ENCODE measurements around the gene ZBTB46.

The ZBTB46 gene

DNA sequence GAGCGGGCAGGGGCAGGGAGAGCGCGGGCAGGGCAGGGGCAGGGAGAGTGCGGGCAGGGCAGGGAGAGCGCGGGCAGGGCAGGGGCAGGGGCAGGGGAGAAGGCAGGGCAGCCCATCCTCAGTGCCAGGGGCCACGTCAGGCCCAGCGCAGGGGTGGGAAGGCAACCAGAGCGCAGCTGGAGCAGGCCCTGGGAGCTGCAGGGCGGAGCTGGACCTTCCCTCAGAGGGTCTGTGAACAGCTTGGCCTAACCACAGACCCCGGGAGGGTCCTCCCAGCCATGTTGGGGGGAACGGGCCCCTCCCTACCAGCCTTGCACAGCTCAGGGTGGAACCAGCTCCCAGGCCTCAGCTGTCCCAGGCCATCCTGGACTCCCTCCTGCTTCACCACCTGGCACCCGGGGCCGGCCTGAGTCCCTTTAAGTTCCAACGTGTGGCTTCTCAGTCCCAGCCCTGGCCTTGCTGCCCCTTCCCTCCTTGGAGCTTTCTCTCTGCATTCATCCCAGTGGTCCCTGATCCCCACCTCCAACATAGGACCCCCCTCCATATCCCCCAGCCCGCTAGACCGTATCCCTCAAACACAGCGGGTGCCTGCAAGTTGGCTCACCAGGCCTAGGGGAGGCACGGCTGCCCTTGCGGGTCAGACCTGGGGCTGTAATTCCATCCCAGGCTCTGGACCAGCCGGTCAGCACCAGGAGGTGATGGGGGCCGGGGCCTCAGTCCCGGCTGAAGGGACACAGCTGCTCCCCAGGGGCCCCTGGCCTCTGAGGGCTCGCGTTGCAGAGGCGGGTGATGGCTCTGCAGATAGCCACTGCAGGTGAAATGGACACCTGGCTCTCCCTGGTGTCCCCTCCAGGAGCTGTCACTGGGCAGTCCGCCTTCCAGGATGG, 5.6 kb upstream of the ZBTB46 start:
- no peak for DNase-seq

DNA sequence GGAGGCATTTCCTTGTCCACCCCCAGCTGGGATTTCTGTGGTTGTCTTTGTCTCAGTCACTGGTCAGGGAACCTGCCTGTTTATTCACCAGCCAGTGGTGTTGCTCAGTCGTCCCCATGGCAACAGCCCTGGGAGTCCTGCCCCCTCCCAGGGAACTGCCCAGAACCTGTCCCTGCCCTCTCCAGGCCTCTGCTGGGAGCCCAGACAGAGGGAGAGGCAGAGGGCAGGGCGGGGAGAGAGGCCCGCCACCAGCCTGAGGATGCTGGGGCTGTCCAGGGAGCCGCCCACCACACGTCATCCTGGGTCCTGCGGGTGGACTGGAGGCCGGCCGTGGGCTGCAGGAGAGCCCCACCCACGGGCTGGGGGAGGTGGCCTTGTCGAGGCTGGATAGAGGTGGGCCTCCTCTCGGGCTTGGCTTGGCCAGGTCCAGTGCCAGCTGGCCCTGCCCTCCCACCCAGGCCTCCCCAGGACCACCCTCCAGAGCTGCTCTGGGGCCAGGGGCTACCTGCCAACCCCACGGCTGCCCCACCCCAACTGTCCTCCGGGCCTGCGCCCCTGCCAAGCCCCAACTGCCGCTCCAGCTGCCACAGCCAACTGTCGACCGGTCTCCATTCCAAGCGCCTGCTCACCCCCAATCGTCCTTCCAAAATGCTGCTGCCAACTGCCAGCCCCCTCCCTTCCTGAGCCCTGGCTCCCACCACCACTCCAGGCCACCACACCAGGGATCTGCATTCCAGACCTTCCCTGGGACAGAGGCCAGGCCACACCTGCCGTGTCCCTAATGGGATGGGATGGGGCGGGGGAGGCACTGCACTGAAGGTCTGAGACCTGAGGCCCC, 4.2 kb upstream of the ZBTB46 start:
- DNase-seq = peak; percentile 80

DNA sequence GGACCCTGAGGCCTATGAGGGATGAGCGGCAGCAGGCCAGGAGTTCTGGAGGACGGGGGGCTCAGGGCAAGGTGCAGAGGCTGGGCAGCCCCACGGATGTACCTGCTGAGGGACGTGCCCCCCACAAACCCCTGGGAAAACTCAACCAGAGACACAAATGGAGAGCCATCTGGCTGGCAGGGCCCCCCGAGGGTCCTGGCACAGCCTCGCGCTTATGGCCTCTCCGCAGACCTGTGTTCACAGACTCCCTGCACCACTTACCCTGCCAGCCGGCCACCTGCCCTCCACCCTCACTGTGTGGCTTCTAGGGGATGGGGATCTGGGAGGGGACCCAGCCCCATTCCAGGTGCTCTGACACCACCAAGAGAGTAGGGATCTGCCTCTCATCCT, 3.4 kb upstream of the ZBTB46 start:
- no peak for DNase-seq

DNA sequence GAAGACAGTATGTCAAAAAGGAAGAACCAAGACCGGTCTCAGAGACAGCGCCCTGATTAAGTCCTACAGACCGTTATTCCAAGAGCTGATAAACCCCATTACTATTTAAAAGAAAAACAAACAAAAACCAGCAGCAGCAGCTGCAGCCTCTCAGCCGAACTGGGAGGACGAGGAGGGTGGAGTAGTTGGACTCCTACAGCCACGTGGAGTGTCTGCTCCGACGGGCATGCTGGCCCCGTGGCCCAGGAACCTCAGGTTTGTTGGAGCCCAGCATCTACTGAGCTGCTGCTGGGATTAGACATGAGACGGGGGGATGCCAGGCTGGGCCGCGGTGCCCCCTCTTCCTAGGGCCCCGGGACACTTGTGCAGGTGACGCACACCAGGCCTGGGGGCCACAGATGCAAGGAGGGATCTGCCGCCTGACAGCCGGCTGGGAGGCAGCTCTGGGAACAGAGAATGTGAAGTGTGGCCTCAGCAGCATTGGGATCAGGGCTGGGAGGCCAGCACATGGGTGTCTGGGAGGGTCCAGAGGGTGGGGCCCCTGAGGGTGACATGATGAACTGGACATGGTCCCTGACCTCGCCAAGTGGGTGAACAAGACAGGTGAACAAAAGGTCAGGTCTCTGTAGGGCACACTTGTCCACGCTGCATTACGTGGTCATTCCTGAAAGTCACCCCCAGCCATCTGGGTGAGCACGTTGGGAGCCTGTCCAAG, 2.9 kb upstream of the ZBTB46 start:
- no peak for DNase-seq

DNA sequence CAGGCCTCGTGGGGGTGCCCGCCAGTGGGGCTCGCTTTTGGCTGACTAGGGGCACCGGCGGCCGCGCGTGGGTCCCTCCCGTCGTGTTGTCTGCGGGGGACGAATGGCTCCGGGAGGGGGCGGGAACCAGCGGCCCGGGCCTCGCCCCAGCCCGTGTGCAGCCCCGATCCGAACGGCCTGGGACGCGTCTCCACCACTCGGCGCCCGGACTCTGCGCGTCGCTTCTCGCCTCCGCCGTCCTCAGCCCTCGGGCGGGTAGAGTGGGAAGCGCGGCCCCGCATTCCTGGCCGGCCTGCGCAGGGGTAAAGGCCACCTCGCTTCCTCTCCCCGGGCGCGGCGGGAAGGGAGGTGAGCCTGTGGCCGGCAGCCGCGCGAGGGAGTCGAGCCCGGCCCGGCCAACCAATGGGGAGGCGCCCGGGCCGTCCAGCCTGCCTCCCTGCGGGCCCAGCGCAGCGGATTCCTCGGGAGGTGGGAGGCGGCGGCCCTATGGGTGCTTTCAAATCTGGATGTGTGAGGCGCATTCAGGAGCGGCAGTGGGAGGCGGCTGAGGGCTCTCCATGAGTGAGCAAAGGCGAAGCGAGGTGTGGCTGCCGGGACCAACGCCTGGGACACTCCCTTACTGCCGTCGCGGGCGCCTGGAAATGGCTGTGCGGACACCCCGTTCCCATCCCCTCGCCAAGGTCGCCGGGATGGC, 1.1 kb upstream of the ZBTB46 start:
- DNase-seq = peak; percentile 66

DNA sequence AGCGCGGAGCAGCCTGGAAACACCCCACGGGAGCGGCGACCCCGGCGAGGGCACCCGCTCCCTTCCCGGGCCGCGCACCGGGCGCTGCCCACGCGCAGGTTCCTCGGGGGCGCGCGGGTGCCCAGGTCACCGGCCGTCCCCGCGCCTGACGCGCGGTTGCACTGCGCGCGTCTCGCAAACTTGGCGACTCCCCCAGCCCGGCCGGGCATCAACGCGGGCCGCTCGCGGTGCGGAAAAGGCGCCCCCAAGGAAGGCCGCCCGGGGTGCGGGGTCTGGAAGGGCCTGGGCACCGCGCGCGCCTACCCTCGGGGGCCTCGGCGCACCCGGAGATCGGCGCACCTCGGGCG, 555 bp upstream of the ZBTB46 start:
- DNase-seq = peak; percentile 66

DNA sequence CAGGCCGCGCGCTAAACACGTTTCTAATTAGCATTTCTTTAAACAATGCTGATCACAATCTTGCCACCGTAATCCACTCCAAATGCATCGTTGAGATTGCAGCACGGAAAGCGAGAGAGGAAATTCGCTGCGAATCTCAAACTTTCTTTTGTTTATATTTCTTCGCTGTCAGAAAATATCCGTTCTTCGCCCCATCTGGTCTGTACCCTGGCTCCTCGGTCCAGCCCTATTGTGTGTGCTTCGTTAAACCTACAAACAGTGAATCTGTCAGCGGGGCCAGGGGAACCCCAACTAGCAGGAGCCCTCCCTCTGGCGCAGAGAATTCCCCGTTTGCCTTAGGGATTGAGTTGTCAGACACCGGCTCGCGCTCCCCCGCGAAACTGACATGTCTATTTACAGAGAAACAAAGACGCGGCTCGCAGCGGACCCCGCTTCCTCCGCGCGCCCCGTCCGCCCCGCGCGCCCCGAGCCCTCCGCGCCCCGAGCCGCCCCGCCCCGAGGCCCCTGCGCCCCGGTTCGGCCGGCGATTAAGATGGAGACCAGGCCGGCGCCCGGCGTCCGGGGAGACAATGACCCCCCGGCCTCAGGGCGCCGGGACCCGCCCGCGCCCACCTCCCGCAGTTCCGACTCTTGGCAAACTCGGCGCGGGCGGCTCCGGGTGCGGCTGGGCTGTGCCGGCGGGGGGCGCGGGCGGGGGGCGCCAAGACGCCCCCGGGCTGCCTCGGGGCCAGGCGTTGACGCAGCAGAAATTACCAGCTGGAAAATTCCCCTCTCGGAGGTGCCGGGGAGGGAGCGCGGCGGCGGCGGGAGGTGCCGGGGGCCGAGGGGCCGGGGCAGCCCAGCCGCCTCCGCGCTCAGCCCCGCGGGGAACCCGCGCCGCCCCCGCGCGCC, 874 bp downstream of the ZBTB46 start:
- peak; percentile 63 for DNase-seq

DNA sequence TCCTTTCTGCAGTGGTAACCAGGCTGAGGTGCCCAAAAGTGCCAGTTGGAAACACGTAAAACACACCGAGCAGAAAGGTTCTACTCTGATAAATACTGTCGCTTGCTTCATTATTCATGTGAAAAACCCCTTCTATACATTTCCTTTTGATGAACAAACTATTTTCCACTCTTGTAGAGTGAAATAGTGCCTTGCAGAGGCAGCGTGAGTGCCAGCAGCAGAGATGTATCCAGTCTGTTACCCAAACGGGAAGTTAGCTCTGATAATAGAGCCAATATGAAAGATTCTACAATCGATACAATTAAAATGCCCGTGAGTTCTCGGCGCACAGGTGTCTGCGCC, 1.5 kb downstream of the ZBTB46 start:
- no peak for DNase-seq

DNA sequence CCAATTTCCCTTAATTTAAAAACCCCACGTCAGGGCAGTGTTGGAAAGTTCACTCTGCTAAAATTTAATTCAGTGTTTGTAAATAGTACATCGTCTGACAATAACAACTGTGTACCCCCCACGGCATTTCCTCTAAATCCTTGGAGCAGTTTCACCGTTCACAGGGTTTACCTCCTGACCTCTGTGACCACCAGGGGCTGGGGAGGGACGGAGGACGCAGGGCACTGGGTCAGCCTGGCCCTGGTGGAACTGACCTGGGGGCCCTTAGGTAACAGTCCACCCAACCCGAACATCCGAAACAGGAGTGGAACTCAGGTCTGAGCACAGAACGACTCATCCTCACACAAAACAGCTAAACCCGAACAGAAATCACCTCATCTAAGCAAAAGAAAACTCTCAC, 2.1 kb downstream of the ZBTB46 start:
- no peak for DNase-seq

DNA sequence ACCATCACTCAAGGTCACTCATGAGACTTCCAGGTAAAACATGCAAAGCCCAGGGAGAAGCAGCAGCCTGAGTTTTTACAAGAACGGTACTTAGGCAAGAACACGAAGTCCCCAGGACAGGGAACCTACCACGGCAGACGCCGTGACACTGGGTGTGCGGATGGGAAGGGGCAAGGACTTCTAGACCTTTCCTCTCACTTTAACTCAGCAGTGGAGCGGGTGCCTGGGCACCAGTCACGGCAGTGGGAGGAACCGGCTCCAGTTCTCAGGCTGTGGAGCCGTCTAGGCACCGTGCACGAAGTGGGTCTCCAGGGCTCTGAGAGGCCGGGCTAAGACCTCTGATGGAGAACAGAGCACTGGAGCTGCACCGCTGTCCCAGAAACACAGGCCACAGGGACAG, 2.5 kb downstream of the ZBTB46 start:
- no peak for DNase-seq

DNA sequence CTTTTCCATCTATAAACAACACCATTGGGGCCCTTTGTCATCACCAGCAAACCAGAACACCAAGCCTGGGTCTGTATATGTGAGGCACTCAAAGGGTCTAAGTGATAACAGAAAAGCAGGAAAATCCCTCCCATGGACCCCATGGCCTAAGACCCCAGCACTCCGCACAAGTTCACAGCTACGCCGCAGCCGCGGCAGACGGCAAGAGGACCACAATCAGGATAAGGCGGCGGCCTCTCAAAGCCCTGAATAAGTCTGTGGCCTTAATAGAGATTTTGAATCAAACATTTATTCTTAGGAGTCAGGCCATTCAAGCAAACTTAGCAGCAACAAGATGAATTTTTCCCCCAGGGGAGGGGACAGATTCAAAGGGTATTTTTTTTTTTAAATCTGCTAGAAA, 2.9 kb downstream of the ZBTB46 start:
- no peak for DNase-seq

DNA sequence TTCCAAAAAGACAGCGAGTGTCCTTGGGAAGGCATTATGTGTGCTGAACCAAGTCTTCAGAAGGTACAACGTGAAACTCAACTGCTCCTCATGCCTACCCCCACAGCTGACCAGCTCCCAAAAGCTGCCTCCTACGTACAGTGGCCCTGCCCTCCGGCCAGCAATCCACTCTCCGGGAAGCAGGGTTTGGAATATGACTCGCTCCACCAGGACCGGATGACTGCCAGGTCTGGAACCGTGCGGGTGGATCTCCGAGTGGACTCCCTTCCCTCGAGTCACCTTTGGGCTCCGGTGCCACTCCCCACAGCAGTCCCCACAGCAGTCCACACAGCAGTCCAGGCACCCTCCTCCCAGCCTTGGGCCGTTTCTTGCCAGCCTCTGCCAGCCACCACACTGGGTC, 4.3 kb downstream of the ZBTB46 start:
- DNase-seq = no peak

DNA sequence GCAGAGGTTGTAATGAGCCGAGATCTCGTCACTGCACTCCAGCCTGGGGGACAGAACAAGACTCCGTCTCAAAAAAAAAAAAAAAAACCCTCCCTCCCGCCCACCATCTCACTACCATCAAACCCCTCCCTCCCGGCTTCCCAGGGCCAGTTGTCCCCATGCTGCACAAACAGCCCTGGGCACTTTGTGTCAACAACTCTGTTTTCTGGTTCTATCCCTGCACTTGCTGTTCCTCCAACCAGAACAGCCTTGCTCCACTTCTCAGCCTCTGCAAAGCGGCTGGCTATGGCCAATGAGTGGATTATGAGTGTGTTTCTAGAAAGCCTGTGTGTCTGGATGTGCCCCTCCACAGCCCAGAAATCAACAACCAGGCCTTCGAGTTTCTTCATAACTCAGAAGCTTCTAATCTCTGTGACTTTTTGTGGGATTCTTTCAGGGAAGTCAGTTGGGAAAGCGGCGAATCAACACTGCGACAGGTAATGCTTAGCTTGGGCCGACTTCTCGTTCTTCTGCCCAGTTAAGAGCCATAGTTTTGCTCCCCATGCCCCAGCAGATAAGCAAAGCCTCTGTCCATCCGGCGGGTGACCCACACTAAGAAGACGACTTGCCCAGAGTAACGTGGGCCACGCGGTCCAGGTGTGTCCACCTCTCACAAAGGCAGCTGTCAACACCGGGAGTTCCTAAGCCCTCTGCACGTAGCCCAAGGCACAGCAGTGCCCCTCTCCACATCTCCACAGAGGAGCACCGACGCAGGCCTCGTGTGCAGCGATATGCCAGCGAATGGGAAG, 5.5 kb downstream of the ZBTB46 start:
- no peak for DNase-seq

DNA sequence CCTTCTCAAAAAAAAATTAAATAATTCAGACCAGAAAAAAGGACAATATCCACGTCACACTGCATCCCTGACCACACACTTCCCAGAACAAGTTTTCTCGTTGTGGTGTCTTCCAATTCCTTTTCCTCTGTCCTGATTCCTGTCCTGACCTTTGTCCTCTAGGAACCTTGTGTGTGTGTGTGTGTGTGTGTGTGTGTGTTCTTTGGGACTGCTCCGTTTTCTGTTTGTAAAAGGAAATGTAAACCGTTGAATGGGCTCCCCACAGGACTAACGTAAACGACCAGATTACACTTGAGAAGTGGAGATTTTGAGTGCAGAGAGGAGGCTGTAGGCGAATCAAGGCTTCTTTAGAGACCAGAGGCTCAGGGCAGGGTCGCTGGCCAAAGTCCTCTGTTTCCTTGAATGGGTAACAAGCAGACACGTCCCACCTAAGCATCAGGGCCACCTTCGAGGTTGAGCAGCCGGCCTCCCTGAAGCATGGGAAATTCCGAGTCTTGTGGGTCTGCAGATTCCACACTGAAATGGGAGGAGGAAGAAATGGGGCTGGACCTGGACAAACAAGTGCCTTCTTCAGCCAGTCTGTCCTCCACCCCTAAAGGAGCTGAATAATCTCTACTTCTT, 7.3 kb downstream of the ZBTB46 start:
- DNase-seq = no peak

DNA sequence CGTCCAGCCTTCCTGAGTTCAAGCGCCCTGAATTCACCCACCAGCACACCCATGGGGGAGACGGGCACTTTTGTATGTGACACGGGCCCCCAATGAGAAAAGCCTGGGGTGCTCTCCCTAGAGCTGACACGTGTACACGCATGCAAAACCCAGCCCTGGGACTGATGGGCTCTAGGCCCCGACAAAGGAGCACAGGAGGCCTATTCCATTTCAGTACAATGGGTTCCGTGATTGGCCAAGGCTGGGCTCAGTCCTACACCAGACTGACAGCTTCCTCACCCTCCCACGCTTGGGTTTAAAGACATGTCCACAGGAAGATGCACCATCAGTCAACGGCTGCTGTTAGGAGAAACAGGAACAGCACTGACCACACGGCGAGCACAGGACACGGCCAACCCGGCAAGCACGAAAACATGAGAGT, 8.8 kb downstream of the ZBTB46 start:
- no peak for DNase-seq

DNA sequence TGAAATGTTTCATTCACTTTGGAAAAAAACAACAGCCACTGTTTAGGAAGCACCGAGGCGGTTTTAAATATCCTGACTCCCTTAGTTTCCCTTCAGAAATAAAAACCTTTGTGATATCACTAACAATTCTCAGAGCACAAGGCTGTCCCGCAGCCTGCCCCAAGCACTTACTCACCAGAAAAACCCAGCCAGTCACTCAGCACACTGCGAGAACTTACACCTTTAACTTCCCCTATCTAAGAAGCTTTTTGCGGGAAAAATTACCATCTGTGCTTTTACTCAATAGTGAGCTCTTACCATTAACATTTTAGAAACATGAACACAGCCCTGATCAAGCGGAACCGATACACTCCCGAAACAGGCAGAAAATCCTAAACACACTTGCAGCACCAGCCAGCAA, 9.3 kb downstream of the ZBTB46 start:
- no peak for DNase-seq

DNA sequence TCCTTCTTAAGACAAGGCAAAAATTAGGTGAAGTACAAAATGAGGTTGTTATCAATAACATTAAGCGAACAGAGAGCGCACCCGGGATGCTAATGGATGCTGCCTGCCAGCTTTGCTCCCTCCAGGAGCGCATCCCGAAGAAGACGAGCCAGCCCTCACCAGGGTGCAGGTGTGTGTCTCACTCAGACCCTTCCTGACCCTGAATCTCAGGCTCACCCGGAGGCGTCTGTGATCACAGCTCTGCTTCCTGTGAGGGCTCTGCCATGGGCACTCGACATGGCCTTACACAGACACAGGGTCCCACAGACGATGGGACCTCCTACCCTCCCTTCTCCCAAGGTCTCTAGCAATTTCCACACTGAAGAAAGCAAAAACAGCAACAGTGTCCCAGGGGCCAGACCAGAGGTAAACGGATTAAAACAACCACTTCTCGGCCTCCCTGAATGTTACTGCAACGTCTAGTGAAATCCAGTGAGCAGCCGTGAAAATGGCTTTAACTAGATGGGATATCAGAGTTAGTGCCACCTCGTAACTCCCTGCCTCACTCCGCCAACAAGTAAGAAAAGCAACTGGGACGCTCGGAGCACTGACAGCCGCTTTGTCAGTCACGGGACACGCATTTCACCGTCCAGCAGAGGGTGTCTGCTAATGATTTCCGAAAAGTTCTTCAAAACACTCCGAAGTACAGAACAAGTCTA, 11.7 kb downstream of the ZBTB46 start:
- DNase-seq = no peak

DNA sequence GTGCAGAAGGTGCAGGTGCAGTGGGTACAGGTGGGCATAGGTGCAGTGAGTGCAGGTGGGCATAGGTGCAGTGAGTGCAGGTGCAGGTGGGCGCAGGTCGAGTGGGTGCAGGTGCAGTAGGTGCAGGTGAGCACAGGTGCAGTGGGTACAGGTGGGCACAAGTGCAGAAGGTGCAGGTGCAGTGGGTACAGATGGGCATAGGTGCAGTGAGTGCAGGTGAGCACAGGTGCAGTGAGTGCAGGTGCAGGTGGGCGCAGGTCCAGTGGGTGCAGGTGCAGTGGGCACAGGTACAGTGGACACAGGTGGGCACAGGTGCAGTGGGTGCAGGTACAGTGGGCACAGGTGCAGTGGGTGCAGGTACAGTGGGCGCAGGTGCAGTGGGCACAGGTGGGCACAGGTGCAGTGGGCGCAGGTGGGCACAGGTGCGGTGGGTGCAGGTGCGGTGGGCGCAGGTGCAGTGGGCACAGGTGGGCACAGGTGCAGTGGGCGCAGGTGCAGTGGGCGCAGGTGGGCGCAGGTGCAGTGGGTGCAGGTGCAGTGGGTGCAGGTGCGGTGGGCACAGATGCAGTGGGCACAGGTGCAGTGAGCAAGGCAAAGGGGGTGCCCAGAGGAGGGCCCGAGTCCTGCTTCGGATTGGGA, 15.3 kb downstream of the ZBTB46 start:
- no peak for DNase-seq

DNA sequence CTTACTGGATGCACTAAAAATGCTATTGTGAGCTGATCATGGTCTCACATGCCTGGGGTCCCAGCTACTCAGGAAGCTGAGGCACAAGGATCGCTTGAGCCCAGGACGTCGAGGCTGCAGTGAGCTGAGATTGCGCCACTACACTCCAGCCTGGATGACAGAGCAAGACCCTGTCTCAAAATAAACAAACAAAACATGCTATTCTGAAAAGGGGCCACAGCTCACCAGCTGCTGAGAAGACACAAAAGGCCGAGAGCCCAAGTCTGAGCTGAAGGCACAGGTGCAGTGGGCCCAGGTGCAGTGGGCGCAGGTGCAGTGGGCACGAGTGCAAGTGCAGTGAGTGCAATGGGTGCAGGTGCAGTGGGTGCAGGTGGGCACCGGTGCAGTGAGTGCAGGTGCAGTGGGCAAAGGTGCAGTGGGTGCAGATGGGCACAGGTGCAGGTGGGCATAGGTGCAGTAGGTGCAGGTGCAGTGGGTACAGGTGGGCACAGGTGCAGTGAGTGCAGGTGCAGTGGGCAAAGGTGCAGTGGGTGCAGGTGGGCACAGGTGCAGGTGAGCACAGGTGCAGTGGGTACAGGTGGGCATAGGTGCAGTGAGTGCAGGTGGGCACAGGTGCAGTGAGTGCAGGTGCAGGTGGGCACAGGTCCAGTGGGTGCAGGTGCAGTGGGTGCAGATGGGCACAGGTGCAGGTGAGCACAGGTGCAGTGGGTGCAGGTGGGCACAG, 16.0 kb downstream of the ZBTB46 start:
- DNase-seq = no peak

All from retina (tissue), 1 donor.